Measurements from ENCODE around the gene BIN1. TPM values are rescaled to one million over a fixed set of nuclear protein-coding genes. Genes with fewer than 3 reads are reported as not detected.

BIN1 gene
- total RNA-seq, 1 donor from 2014 or later: 182 TPM

DNA sequence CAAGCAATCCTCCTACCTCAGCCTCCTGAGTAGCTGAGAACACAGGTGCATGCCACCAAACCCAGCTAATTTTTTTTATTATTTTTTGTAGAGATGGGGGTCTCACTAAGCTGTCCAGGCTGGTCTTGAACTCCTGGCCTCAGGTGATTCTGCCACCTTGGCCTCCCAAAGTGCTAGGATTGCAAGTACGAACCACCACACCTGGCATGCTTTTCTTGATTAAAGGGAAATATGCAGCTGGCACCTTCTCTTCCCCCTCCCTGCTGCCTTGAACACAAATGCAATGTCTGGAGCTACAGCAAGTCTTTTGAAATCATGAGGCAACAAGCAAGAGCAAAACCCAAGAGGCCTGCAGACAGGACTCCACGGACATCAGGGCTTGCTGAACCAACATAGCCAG, 26.8 kb upstream of the BIN1 start:
- Mint-ChIP-seq H3K4me1 (ENCODE audit: unreplicated experiment) (peaks cover 11% of the 10 kb centered on the region), H3K27me3 (ENCODE audit: unreplicated experiment) (peaks cover 6% of the 10 kb centered on the region), H3K4me3 (ENCODE audit: unreplicated experiment) (no peak overlapping the region), H3K27ac (ENCODE audit: unreplicated experiment) (no peak overlapping the region), H3K36me3 (ENCODE audit: low read depth, unreplicated experiment) (no peaks in the 10 kb centered on the region), H3K9me3 (ENCODE audit: unreplicated experiment) (no peaks in the 10 kb centered on the region)
- TF ChIP-seq, protein P1, sequence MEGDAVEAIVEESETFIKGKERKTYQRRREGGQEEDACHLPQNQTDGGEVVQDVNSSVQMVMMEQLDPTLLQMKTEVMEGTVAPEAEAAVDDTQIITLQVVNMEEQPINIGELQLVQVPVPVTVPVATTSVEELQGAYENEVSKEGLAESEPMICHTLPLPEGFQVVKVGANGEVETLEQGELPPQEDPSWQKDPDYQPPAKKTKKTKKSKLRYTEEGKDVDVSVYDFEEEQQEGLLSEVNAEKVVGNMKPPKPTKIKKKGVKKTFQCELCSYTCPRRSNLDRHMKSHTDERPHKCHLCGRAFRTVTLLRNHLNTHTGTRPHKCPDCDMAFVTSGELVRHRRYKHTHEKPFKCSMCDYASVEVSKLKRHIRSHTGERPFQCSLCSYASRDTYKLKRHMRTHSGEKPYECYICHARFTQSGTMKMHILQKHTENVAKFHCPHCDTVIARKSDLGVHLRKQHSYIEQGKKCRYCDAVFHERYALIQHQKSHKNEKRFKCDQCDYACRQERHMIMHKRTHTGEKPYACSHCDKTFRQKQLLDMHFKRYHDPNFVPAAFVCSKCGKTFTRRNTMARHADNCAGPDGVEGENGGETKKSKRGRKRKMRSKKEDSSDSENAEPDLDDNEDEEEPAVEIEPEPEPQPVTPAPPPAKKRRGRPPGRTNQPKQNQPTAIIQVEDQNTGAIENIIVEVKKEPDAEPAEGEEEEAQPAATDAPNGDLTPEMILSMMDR (IDR thresholded peaks at IDR 0.05; ENCODE audit: unreplicated experiment): no peak
- no peak for DNase-seq (ENCODE audit: low spot score)

- Mint-ChIP-seq H3K4me3 (ENCODE audit: unreplicated experiment) (no peak overlapping the region), H3K27me3 (ENCODE audit: unreplicated experiment) (peaks cover 2% of the 10 kb centered on the region), H3K4me1 (ENCODE audit: unreplicated experiment) (peaks cover 9% of the 10 kb centered on the region), H3K9me3 (ENCODE audit: unreplicated experiment) (no peaks in the 10 kb centered on the region), H3K36me3 (ENCODE audit: low read depth, unreplicated experiment) (no peaks in the 10 kb centered on the region), H3K27ac (ENCODE audit: unreplicated experiment) (no peak overlapping the region)
- DNase-seq (ENCODE audit: low spot score): no peak
- TF ChIP-seq, protein P1 (IDR thresholded peaks at IDR 0.05; ENCODE audit: unreplicated experiment): no peak
These were observed 23.5 kb upstream of the BIN1 start for GRCh38 chr2:127130421-127130820.

- Mint-ChIP-seq H3K36me3 (ENCODE audit: low read depth, unreplicated experiment) (no peaks in the 10 kb centered on the region), H3K4me3 (ENCODE audit: unreplicated experiment) (no peak overlapping the region), H3K4me1 (ENCODE audit: unreplicated experiment) (peaks cover 9% of the 10 kb centered on the region), H3K27me3 (ENCODE audit: unreplicated experiment) (peaks cover 2% of the 10 kb centered on the region), H3K27ac (ENCODE audit: unreplicated experiment) (no peak overlapping the region), H3K9me3 (ENCODE audit: unreplicated experiment) (no peaks in the 10 kb centered on the region)
- TF ChIP-seq, protein P1 (IDR thresholded peaks at IDR 0.05; ENCODE audit: unreplicated experiment): no peak
- DNase-seq (ENCODE audit: low spot score): no peak
These were observed 23.0 kb upstream of the BIN1 start for GRCh38 chr2:127129937-127130336.

DNA sequence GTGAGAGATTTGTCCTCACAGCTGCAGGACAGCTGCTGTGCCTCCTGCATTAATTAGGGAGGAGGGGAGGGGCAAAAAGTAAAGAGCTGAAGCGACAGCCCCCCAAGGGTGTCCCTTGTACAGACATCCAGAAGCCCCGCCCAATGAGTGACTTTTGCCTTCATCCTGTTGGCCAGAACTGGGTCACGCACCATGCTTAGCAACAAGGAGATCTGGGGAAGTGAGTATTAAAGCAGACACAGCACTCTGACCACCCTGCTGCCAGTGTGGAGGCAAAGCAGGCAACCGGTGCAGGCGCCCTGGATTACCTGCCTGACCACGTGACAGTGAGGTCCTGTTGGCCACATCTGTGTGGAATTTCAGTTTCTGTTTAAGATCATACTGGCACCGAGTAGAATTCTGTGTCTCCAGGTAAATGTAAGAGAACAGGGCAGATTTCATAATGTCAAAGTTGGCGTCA, 21.5 kb upstream of the BIN1 start:
- Mint-ChIP-seq H3K9me3 (ENCODE audit: unreplicated experiment) (no peaks in the 10 kb centered on the region), H3K4me1 (ENCODE audit: unreplicated experiment) (peaks cover 5% of the 10 kb centered on the region), H3K4me3 (ENCODE audit: unreplicated experiment) (no peak overlapping the region), H3K27me3 (ENCODE audit: unreplicated experiment) (no peaks in the 10 kb centered on the region), H3K27ac (ENCODE audit: unreplicated experiment) (no peak overlapping the region), H3K36me3 (ENCODE audit: low read depth, unreplicated experiment) (no peaks in the 10 kb centered on the region)
- no peak for DNase-seq (ENCODE audit: low spot score)
- TF ChIP-seq, protein P1 (IDR thresholded peaks at IDR 0.05; ENCODE audit: unreplicated experiment): no peak

DNA sequence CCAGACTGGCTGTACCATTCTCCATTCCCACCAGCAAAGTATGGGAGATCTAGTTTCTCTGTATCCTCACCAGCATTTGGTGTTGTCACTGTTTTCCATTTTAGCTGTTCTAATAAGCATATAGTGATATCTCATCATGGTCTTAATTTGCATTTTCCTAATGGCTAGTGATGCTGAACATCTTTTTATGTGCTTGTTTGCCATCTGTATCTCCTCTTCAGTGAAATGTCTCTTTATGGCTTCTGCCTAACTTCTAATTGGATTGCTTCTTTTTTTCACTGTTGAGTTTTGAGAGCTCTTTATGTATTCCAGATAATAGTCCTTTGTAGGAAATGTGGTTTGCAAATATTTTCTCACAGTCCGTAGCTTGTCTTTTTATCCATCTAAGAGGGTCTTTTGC, 18.9 kb upstream of the BIN1 start:
- Mint-ChIP-seq H3K27ac (ENCODE audit: unreplicated experiment) (no peak overlapping the region), H3K4me1 (ENCODE audit: unreplicated experiment) (peaks cover 5% of the 10 kb centered on the region), H3K4me3 (ENCODE audit: unreplicated experiment) (no peak overlapping the region), H3K9me3 (ENCODE audit: unreplicated experiment) (peaks cover 6% of the 10 kb centered on the region), H3K36me3 (ENCODE audit: low read depth, unreplicated experiment) (peaks cover 6% of the 10 kb centered on the region), H3K27me3 (ENCODE audit: unreplicated experiment) (peaks cover 4% of the 10 kb centered on the region)
- no peak for DNase-seq (ENCODE audit: low spot score)
- TF ChIP-seq, protein P1 (IDR thresholded peaks at IDR 0.05; ENCODE audit: unreplicated experiment): no peak
